Caco-2 (cell line): Measurements from ENCODE around the gene TAS2R16. TPM values are rescaled to one million over a fixed set of nuclear protein-coding genes. Genes with fewer than 3 reads are reported as not detected.

Experiments used
- BruUV-seq: library from RNA; stranded (reverse); fragments of 400-500 nt; replicated peaks from 2 replicates; lab custom pipeline; 2021; lab: Mats Ljungman, UMichigan
- CTCF ChIA-PET: fragments of 300-600 bp; sonication (Branson Sonifier 250); formaldehyde crosslinking; loops from one replicate; lab custom pipeline; 2022; ENCODE audit warnings: antibody characterized with exemption; lab: Charles Lee
- POLR2A ChIA-PET: fragments of 300-600 bp; sonication (Branson Sonifier 250); formaldehyde crosslinking; loops from one replicate; lab custom pipeline; 2022; ENCODE audit warnings: antibody characterized with exemption; lab: Charles Lee
- DNase-seq, 2 experiments: peaks; one replicate each; pipeline versions ENCODE4 v3.0.0 to v3.0.0-alpha.2; 2020 to 2022
- H3K27me3 ChIP-seq: replicated peaks from 2 replicates; pipeline ENCODE4 v1.6.0; 2011; ENCODE audit warnings: low read length; ENCODE audit not compliant: control insufficient read depth, insufficient read depth
- H3K36me3 ChIP-seq: 2 replicates; pipeline ENCODE4 v1.5.1; 2011; ENCODE audit warnings: low read length; ENCODE audit not compliant: control insufficient read depth, insufficient read depth
- H3K4me1 ChIP-seq: fragments of 250-450 bp; sonication (Bioruptor Pico); 2 replicates; pipeline ENCODE4 v1.5.1; 2020; ENCODE audit warnings: mild to moderate bottlenecking
- H3K4me3 ChIP-seq: 2 replicates; pipeline ENCODE4 v1.5.1; 2011; ENCODE audit warnings: low read depth, mild to moderate bottlenecking, control low read depth, low read length
- H3K9me3 ChIP-seq: fragments of 250-450 bp; sonication (Bioruptor Pico); 2 replicates; pipeline ENCODE4 v1.5.1; 2020; ENCODE audit warnings: mild to moderate bottlenecking, moderate library complexity
- H3K27ac Mint-ChIP-seq: one replicate; pipeline ENCODE4 v1.8.0; 2022; ENCODE audit warnings: mixed read lengths; ENCODE audit not compliant: unreplicated experiment
- H3K27me3 Mint-ChIP-seq: one replicate; pipeline ENCODE4 v1.8.0; 2022; ENCODE audit warnings: mixed read lengths; ENCODE audit not compliant: insufficient read depth, unreplicated experiment
- H3K36me3 Mint-ChIP-seq: one replicate; pipeline ENCODE4 v1.8.0; 2022; ENCODE audit warnings: mild to moderate bottlenecking, mixed read lengths; ENCODE audit not compliant: insufficient read depth, unreplicated experiment
- H3K4me1 Mint-ChIP-seq: one replicate; pipeline ENCODE4 v1.8.0; 2022; ENCODE audit warnings: low read depth, mixed read lengths; ENCODE audit not compliant: unreplicated experiment
- H3K4me3 Mint-ChIP-seq: one replicate; pipeline ENCODE4 v1.8.0; 2022; ENCODE audit warnings: mild to moderate bottlenecking, moderate library complexity, mixed read lengths; ENCODE audit not compliant: unreplicated experiment
- H3K9me3 Mint-ChIP-seq: one replicate; pipeline ENCODE4 v1.8.0; 2022; ENCODE audit warnings: mixed read lengths; ENCODE audit not compliant: unreplicated experiment
- CTCF ChIP-seq, 2 experiments: fragments of 200-600 bp in 1 of 2; IDR thresholded peaks; 1 replicate in 1 of 2; 2 replicates in 1 of 2; pipeline versions ENCODE4 v1.5.1 to v1.8.0; 2011 to 2022; ENCODE audit warnings: antibody characterized with exemption in 1 of 2, control low read depth in 1 of 2, inconsistent platforms in 1 of 2, low read depth in 1 of 2, low read length in 1 of 2, mild to moderate bottlenecking in 1 of 2, moderate library complexity in 1 of 2; ENCODE audit not compliant: insufficient read depth in 1 of 2, severe bottlenecking in 1 of 2, unreplicated experiment in 1 of 2
- intact Hi-C: fragments of 100-400 bp; cut with micrococcal nuclease; formaldehyde crosslinking; loops from one replicate; pipeline ENCODE4 v1.10.0; 2022; ENCODE audit not compliant: unreplicated experiment
- total RNA-seq: library from RNA; stranded (reverse); gene quantifications from 2 replicates; pipeline ENCODE4 v1.2.3, GENCODE V29; 2022

The TAS2R16 gene
- total RNA-seq, 1 experiment from 2014 or later = not detected

DNA sequence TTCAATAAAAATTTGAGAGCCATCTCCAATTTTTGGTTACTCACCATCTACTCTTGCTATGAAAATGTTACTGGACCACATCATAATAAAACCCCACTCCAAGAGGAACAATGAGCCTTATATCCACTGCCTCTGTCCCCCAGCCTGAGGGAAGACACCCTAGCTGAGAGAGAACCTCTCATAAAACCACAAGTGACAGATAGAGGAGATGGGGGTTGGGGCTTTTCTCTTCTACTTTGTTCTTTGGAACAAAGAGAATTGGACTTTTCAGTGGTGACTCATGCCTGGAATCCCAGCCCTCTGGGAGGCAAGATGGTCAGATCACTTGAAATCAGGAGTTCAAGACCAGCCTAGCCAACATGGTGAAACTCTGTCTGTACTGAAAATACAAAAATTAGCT is 27.6 kb upstream of the TAS2R16 start:
- Mint-ChIP-seq H3K4me3 (no peak overlapping the region), H3K27me3 (peaks cover 11% of the 10 kb centered on the region), H3K4me1 (no peaks in the 10 kb centered on the region), H3K36me3 (no peaks in the 10 kb centered on the region), H3K27ac (no peak overlapping the region), H3K9me3 (peaks cover 7% of the 10 kb centered on the region)
- BruUV-seq = no TSS peak
- CTCF ChIA-PET = no interaction called here
- H3K9me3 ChIP-seq = 0 out of 2 replicates have a peak, but pooled peaks cover 3% of the 10 kb centered on the region
- POLR2A ChIA-PET = no interaction called here
- TF ChIP-seq CTCF (IDR thresholded peaks at IDR 0.05; ENCODE audit: insufficient read depth in 1 of 2, low read depth in 1 of 2, low read length in 1 of 2, severe bottlenecking in 1 of 2, unreplicated experiment in 1 of 2) = no peak
- DNase-seq = no peak
- H3K4me3 ChIP-seq = no peak overlapping the region
- H3K36me3 ChIP-seq = no peaks in the 10 kb centered on the region
- no peaks in the 10 kb centered on the region for H3K4me1 ChIP-seq
- intact Hi-C loops = no loop called here
- no peaks in the 10 kb centered on the region for H3K27me3 ChIP-seq

DNA sequence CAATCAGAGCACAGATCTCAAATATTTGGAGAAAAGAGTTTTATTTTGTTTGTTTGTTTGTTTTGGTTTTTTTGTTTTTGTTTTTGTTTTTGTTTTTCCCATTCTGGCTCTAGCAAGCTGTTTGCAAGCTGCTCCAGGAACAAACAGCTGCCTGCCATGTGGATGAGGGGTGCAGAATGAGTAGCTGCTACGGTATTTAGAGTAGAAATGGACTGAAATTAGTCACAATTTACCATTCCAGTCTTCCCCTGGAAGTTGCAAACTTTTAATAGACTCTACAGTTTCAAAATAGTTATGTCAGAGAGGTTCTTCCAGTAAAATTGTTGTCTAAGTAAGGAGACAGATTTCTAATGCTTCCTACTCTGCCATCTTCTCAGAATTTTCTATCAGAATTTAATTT is 27.1 kb upstream of the TAS2R16 start:
- Histone ChIP-seq H3K4me3 (no peak overlapping the region), H3K4me1 (no peaks in the 10 kb centered on the region), H3K27me3 (no peaks in the 10 kb centered on the region), H3K9me3 (0 out of 2 replicates have a peak, but pooled peaks cover 3% of the 10 kb centered on the region), H3K36me3 (no peaks in the 10 kb centered on the region)
- no peak for TF ChIP-seq CTCF (IDR thresholded peaks at IDR 0.05; ENCODE audit: insufficient read depth in 1 of 2, low read depth in 1 of 2, low read length in 1 of 2, severe bottlenecking in 1 of 2, unreplicated experiment in 1 of 2)
- DNase-seq = no peak
- Mint-ChIP-seq H3K9me3 (peaks cover 7% of the 10 kb centered on the region), H3K4me3 (no peak overlapping the region), H3K36me3 (no peaks in the 10 kb centered on the region), H3K4me1 (no peaks in the 10 kb centered on the region), H3K27me3 (peaks cover 9% of the 10 kb centered on the region), H3K27ac (no peak overlapping the region)
- POLR2A ChIA-PET = no interaction called here
- no TSS peak for BruUV-seq
- intact Hi-C loops = no loop called here
- CTCF ChIA-PET = no interaction called here

- ChIA-PET CTCF (no interaction called here), POLR2A (no interaction called here)
- no peaks in the 10 kb centered on the region for H3K27me3 Mint-ChIP-seq
- Histone ChIP-seq H3K36me3 (no peaks in the 10 kb centered on the region), H3K9me3 (no peaks in the 10 kb centered on the region), H3K4me1 (no peaks in the 10 kb centered on the region), H3K27me3 (no peaks in the 10 kb centered on the region), H3K4me3 (no peak overlapping the region)
- H3K4me3 Mint-ChIP-seq = no peak overlapping the region
- H3K27ac Mint-ChIP-seq = no peak overlapping the region
- no peak for DNase-seq
- H3K36me3 Mint-ChIP-seq = no peaks in the 10 kb centered on the region
- H3K9me3 Mint-ChIP-seq = no peaks in the 10 kb centered on the region
- H3K4me1 Mint-ChIP-seq = no peaks in the 10 kb centered on the region
- no peak for TF ChIP-seq CTCF (IDR thresholded peaks at IDR 0.05; ENCODE audit: insufficient read depth in 1 of 2, low read depth in 1 of 2, low read length in 1 of 2, severe bottlenecking in 1 of 2, unreplicated experiment in 1 of 2)
- intact Hi-C loops = no loop called here
- no TSS peak for BruUV-seq
These were observed 16.9 kb upstream of the TAS2R16 start for GRCh38 chr7:123012435-123012834.
